GM18951 (cell line): ENCODE data around the gene DLX2.
"Not testable (repeated sequence)": the region's sequence is repeated elsewhere in the genome, so short reads cannot be mapped to it uniquely, and the experiment has no call there.

ENCODE experiments used
- POLR2A ChIP-seq: IDR thresholded peaks from 4 replicates; pipeline ENCODE4 v1.6.1; 2011; ENCODE audit warnings: mild to moderate bottlenecking; ENCODE audit not compliant: insufficient read length, insufficient read depth; ENCODE audit errors: extremely low read depth
- in situ Hi-C: fragments of 300-500 bp; cut with MboI; formaldehyde crosslinking; loops from one replicate; pipeline ENCODE4 v1.12.0; 2022; ENCODE audit warnings: low sequenced_read_pairs, mixed read lengths, inconsistent platforms; ENCODE audit not compliant: unreplicated experiment

The DLX2 gene

DNA sequence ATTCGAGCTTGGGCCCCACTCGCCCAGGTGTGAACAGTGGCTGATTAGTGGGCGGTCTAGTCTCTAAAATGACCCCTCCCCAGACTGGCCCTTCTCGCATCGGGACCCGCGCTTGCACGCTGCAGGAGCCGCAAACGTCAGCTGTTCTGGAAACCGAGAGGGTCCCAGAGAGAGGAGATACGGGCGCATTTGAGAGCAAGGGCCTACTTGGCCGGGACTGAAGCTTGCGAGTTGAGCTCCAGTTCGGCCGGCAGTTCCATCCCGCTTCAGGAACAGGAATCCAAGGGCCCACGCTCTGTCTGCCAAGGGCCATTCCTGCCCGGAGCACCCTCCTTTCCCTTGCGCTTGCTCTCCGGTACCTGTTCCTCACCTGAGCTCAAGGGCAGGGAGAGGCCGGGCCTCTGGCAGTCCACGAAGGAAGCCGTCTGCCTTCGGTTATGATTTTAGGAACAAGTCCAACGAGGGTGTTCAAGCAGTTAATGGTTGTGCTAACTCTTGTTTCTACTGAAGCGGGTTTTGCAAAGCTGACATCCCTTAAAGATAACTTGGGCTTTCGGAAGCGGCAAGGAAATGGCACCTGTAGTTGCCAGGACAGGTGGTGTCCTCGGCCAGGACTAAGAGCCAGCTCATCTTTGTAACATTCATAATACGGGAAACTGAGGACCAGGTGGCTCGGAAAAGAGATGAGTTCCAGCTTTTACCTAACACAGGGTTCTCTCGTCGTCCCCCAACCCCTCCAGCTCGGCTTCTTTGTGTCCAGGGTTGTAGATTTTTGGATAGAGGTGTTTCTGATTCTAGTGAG, 21.3 kb downstream of the DLX2 start:
- in situ Hi-C loops = no loop called here
- TF ChIP-seq POLR2A = no peak

GRCh38 chr2:172080641-172081220, 22.0 kb downstream of the DLX2 start:
- no peak for TF ChIP-seq POLR2A
- in situ Hi-C loops = no loop called here

GRCh38 chr2:172079838-172080640, 22.7 kb downstream of the DLX2 start:
- in situ Hi-C loops = no loop called here
- TF ChIP-seq POLR2A = no peak

GRCh38 chr2:172079416-172079815, 23.3 kb downstream of the DLX2 start:
- in situ Hi-C loops = no loop called here
- TF ChIP-seq POLR2A = no peak

GRCh38 chr2:172074254-172074653, 28.4 kb downstream of the DLX2 start:
- in situ Hi-C loops = no loop called here
- TF ChIP-seq POLR2A = no peak

- in situ Hi-C loops = no loop called here
- TF ChIP-seq POLR2A = no peak
Observed at GRCh38 chr2:172073518-172073917, 29.2 kb downstream of the DLX2 start.

DNA sequence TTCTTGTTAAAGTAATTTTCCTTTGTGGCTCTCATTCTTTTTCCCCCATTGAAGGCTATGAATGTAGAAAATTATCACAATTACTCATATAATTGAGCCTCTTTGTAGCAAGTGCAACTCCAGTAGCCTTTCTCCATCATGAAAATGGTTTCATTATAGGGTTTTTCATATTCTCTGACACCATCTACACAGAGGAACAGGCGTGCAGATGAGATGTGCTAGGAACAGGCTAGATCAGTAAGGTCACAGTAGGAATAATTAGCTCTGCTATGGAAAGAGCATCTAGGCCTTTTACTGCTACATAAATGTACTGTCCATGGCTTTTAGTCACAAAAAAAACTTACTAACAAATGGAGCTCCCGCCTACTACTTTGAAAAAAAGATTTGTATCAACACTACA, 30.0 kb downstream of the DLX2 start:
- no peak for TF ChIP-seq POLR2A
- in situ Hi-C loops = no loop called here

GRCh38 chr2:172072303-172072702, 30.4 kb downstream of the DLX2 start:
- TF ChIP-seq POLR2A = no peak
- in situ Hi-C loops = no loop called here

DNA sequence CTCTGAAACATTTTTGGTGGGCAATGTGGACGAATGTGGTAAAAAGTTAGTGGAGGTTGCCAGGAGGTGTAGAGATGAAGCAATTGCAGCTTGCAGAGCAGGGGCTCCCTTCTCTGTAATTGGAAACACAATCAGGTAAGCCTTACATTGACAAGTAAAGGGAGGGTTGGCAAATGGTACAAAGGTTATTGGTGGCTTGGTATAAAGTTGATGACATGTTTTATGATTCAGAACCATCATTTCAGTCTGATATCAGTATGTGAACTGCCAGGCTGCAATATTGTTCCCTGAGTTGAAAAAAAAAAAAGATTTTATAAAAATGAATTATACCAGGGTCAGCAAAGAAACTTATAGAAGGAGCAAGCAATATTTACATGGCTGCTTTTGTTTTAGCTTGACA, 31.8 kb downstream of the DLX2 start:
- TF ChIP-seq POLR2A = no peak
- in situ Hi-C loops = no loop called here

- in situ Hi-C loops = not testable (repeated sequence)
Observed at GRCh38 chr2:172067905-172068304, 34.8 kb downstream of the DLX2 start.

DNA sequence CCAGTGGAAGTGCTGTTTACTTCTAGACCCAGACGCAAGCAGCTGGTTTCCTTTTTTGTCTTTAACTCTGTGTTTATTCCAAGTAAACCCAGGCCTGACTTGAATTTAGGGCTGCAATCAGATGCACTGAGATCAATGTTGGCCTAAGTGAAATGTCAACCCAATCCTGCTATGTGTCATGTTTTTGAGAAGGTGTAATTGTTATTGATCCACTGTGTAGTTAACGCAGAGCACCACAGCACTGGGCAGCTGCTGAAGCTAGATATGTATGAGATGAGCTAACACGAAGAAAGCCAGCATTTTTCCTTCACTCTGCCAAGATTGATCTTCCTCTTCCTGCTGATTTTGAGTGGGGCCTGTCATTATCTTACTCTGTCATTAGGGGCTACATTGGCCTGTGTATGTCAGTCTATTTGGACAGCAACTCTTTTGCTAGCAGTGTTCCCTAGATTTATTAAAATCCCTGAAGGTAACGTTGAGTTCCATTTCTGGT, 36.3 kb downstream of the DLX2 start:
- in situ Hi-C loops = no loop called here
- TF ChIP-seq POLR2A = no peak

DNA sequence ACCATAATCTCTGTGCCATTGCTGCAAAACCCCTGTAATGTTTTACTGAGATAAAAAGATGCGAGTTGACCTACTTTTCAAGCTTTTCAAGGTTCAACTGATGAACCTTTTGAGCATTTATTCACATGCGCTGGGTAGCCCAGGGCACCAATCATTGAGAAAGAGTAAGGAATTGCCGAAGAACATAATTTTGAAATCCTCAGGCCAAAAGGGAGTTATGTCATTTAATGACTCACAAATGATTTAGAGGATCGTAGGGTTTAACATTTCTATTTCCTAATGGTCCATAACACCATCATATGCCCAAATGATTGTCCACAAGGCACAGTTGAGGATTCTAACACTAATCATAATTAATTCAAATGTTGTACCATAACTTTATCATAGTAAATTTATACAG, 37.6 kb downstream of the DLX2 start:
- in situ Hi-C loops = no loop called here
- TF ChIP-seq POLR2A = no peak

DNA sequence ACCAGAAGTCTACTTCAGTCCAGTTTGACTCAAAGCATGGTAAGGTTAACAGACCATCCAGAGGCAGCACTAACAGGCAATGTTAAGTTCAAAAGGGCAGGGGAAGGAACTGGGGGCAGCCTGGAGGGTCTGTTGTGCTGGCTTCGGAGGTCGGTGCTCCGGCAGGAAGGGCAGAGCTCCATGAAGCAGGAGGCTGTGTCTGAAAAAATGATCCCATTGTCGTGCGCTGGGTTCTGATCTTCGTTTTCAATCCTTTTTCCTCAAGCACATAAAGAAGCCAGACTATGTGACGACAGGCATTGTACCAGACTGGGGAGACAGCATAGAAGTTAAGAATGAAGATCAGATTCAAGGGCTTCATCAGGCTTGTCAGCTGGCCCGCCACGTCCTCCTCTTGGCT, 39.3 kb downstream of the DLX2 start:
- in situ Hi-C loops = no loop called here
- TF ChIP-seq POLR2A = no peak
